CD14-positive monocyte (primary cell): ENCODE data around the gene C16orf96. TPM values are rescaled to one million over a fixed set of nuclear protein-coding genes. Genes with fewer than 3 reads are reported as not detected.

ENCODE experiments used
- DNase-seq, 3 donors: peaks; one replicate each; pipeline ENCODE4 v3.0.0-alpha.2; 2011 to 2022
- H2AFZ ChIP-seq: 2 replicates; pipeline ENCODE4 v1.6.0; 2012; ENCODE audit warnings: mild to moderate bottlenecking, low read depth, low read length, inconsistent platforms; ENCODE audit not compliant: insufficient read depth, poor library complexity, severe bottlenecking
- H3K27ac ChIP-seq, 2 donors: 1 replicate in 1 of 2; 2 replicates in 1 of 2; pipeline ENCODE4 v1.5.1; 2012 to 2013; ENCODE audit warnings: low read length in 2 of 2, control low read depth in 1 of 2, inconsistent platforms in 1 of 2, low read depth in 1 of 2, mild to moderate bottlenecking in 1 of 2
- H3K27me3 ChIP-seq, 2 donors: one replicate each; pipeline versions ENCODE4 v1.6.0 to v1.6.1; 2011 to 2013; ENCODE audit warnings: low read length in 2 of 2; ENCODE audit not compliant: control insufficient read depth in 2 of 2, insufficient read depth in 2 of 2
- H3K36me3 ChIP-seq, 2 donors: replicated peaks in 1 of 2; 1 replicate in 1 of 2; 2 replicates in 1 of 2; pipeline versions ENCODE4 v1.5.1 to v1.6.1; 2012 to 2013; ENCODE audit warnings: low read length in 2 of 2, control low read depth in 1 of 2, inconsistent platforms in 1 of 2, mild to moderate bottlenecking in 1 of 2; ENCODE audit not compliant: insufficient read depth in 2 of 2, control insufficient read depth in 1 of 2
- H3K4me1 ChIP-seq, 2 donors: 1 replicate in 1 of 2; 2 replicates in 1 of 2; pipeline versions ENCODE4 v1.5.1 to v1.6.1; 2012 to 2013; ENCODE audit warnings: low read length in 2 of 2, control low read depth in 1 of 2, inconsistent platforms in 1 of 2, mild to moderate bottlenecking in 1 of 2, moderate library complexity in 1 of 2; ENCODE audit not compliant: insufficient read depth in 2 of 2, control insufficient read depth in 1 of 2
- H3K4me2 ChIP-seq: replicated peaks from 2 replicates; pipeline ENCODE3; 2012; ENCODE audit warnings: low read length, moderate library complexity, mild to moderate bottlenecking; ENCODE audit not compliant: poor library complexity, severe bottlenecking; ENCODE audit errors: extremely low read depth
- H3K4me3 ChIP-seq, 3 experiments: fragments of 200-600 bp in 1 of 3; sonication (generic) in 1 of 3; replicated peaks in 1 of 3; 1 replicate in 2 of 3; 2 replicates in 1 of 3; pipeline ENCODE4 v1.5.1; 2011 to 2013; ENCODE audit warnings: low read length in 3 of 3, mild to moderate bottlenecking in 3 of 3, control low read depth in 2 of 3, low read depth in 2 of 3, inconsistent platforms in 1 of 3, moderate library complexity in 1 of 3
- H3K79me2 ChIP-seq: 2 replicates; pipeline ENCODE4 v1.6.0; 2012; ENCODE audit warnings: mild to moderate bottlenecking, control low read depth, inconsistent platforms, low read length, moderate library complexity; ENCODE audit not compliant: insufficient read depth
- H3K9ac ChIP-seq: 2 replicates; pipeline ENCODE4 v1.6.0; 2017; ENCODE audit warnings: low read length, mild to moderate bottlenecking; ENCODE audit not compliant: insufficient read depth, poor library complexity, severe bottlenecking
- H3K9me3 ChIP-seq, 2 donors: replicated peaks in 1 of 2; 1 replicate in 1 of 2; 2 replicates in 1 of 2; pipeline versions ENCODE4 v1.5.1 to v1.6.1; 2012 to 2013; ENCODE audit warnings: low read length in 2 of 2, control low read depth in 1 of 2; ENCODE audit not compliant: control insufficient read depth in 1 of 2, insufficient read depth in 1 of 2
- H4K20me1 ChIP-seq: 2 replicates; pipeline ENCODE4 v1.6.0; 2012; ENCODE audit warnings: mild to moderate bottlenecking, low read length, control low read depth, moderate library complexity; ENCODE audit not compliant: insufficient read depth
- H3K27ac Mint-ChIP-seq, 7 donors: one replicate each; pipeline ENCODE4 v1.8.0; 2020; ENCODE audit warnings: mild to moderate bottlenecking in 7 of 7, mixed read lengths in 7 of 7, moderate library complexity in 6 of 7, inconsistent platforms in 2 of 7
- H3K27me3 Mint-ChIP-seq, 3 donors: one replicate each; pipeline ENCODE4 v1.8.0; 2021 to 2022; ENCODE audit warnings: low read depth in 3 of 3, mild to moderate bottlenecking in 3 of 3, mixed read lengths in 3 of 3, moderate library complexity in 3 of 3, inconsistent platforms in 1 of 3
- H3K36me3 Mint-ChIP-seq, 2 donors: one replicate each; pipeline ENCODE4 v1.8.0; 2020; ENCODE audit warnings: mixed read lengths in 2 of 2, inconsistent platforms in 1 of 2, mild to moderate bottlenecking in 1 of 2
- H3K4me1 Mint-ChIP-seq: one replicate; pipeline ENCODE4 v1.8.0; 2020; ENCODE audit warnings: mild to moderate bottlenecking, mixed read lengths
- H3K4me3 Mint-ChIP-seq, 2 donors: one replicate each; pipeline ENCODE4 v1.8.0; 2020; ENCODE audit warnings: mild to moderate bottlenecking in 2 of 2, mixed read lengths in 2 of 2, moderate library complexity in 1 of 2
- H3K9me3 Mint-ChIP-seq, 7 donors: one replicate each; pipeline ENCODE4 v1.8.0; 2020 to 2022; ENCODE audit warnings: mixed read lengths in 7 of 7, mild to moderate bottlenecking in 6 of 7, moderate library complexity in 6 of 7, inconsistent platforms in 2 of 7
- CTCF ChIP-seq: fragments of 200-600 bp; IDR thresholded peaks from one replicate; pipeline ENCODE4 v1.8.0; 2022; ENCODE audit warnings: antibody characterized with exemption, mild to moderate bottlenecking
- WGBS: methylation state at CpG from one replicate; pipeline ENCODE4 v1.1.5; 2013; ENCODE audit warnings: missing lambda C conversion rate; ENCODE audit not compliant: insufficient coverage; 5-methylcytosine and 5-hydroxymethylcytosine counted together
- intact Hi-C, 2 donors: fragments of 100-400 bp; cut with micrococcal nuclease; formaldehyde crosslinking; loops; one replicate each; pipeline versions ENCODE4 v1.15.0 to v1.15.1; 2023
- polyA plus RNA-seq, 3 donors: library from polyadenylated mRNA; depleted of rRNA in 1 of 3; unstranded in 2 of 3; stranded (reverse) in 1 of 3; fragments of 300-500 nt in 2 of 3; fragments of >200 nt in 1 of 3; fragmentation: Illumina TruSeq in 2 of 3; gene quantifications; 1 replicate in 2 of 3; 2 replicates in 1 of 3; pipeline ENCODE4 v1.2.3, GENCODE V29; 2012 to 2021

The C16orf96 gene
- polyA plus RNA-seq, 3 donors, result 0.13 TPM; not detected in 2

GRCh38 chr16:4623593-4623992 is 67.5 kb downstream of the C16orf96 start:
- Histone ChIP-seq H3K4me2 (peak overlapping the region; percentile 85), H3K4me1 (peaks cover 35 to 45% of the 10 kb centered on the region in 2 donors), H2AFZ (no peak overlapping the region), H3K9me3 (no peaks in the 10 kb centered on the region), H3K9ac (no peak overlapping the region), H3K27me3 (no peaks in the 10 kb centered on the region), H3K4me3 (peak overlapping the region in 1 of 3 experiments; percentile 96), H3K27ac (peak overlapping the region; percentile 23 to 98), H3K79me2 (peaks cover 40% of the 10 kb centered on the region), H4K20me1 (peaks cover 27% of the 10 kb centered on the region), H3K36me3 (peaks cover 0 to 8% of the 10 kb centered on the region in 2 donors)
- H3K27ac Mint-ChIP-seq, result peak overlapping the region; percentile 95 to 100 (median 100)
- intact Hi-C loops, result loop anchor here in 1 of 2 donors (5.0 to 10.0 kb wide), 2 partner anchors 59 to 149 kb away; partner anchors contain the start of genes HMOX2 and NMRAL1
- peak overlapping the region; percentile 82 to 96 for H3K4me3 Mint-ChIP-seq
- H3K9me3 Mint-ChIP-seq, result no peaks in the 10 kb centered on the region
- WGBS, result 51% methylated on average over 6 of the region's 7 CpGs
- peaks cover 4 to 6% of the 10 kb centered on the region in 2 donors for H3K36me3 Mint-ChIP-seq
- H3K4me1 Mint-ChIP-seq, result peaks cover 44% of the 10 kb centered on the region
- peak; percentile 51 to 59 (median 57) for DNase-seq
- no peaks in the 10 kb centered on the region for H3K27me3 Mint-ChIP-seq
- no peak for TF ChIP-seq CTCF

DNA sequence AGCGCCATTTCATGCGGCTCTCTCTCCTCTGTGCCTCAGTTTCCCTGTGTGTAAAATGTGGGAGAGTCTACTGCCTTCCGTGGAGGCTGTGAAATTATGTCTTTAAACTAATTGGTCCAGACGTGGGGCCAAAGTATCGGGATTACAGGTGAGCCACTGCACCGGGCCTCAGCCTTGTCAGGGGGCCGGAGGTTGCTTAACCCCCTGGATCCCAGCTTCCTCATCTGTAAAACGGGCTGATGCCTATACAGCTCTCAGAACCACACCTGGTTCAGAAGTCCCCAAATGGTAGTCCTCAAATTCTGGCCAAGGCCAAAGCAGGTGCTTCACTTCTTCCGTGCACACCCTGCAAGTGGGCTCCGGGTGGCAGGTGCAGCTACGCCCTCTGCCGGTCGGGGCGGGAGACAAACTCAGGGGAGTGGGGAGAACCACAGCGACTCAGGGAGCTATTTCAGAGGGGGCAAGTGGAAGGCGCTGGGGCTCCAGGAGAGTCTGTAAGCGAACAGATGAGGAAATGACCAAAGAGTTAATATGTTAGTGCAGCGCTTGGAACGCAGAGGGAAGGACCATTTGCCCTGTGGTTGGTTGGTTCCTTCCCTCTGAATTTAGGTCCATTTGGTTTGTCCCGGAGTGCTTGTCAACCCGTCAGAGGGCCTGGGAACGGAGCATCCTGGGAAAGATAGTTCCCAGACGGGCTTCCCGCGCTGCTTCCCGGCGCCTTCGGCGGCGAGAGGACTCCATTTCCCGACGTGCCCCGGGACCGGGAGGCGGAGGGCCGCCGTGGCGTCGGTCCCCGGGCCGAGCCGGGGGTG is 68.1 kb downstream of the C16orf96 start, which contains the start of gene MGRN1:
Gene MGRN1, plus strand, starts transcription at position 812 of the 812 bp plus-strand sequence. CDS start 135 bp downstream, outside the sequence.
- no peaks in the 10 kb centered on the region for H3K27me3 ChIP-seq
- Mint-ChIP-seq H3K9me3 (no peaks in the 10 kb centered on the region), H3K4me1 (peaks cover 50% of the 10 kb centered on the region), H3K27ac (peak within 1 kb of the TSS; percentile 99 to 100 (median 100)), H3K4me3 (peak within 1 kb of the TSS; percentile 100), H3K36me3 (peaks cover 4 to 10% of the 10 kb centered on the region in 2 donors), H3K27me3 (no peaks in the 10 kb centered on the region)
- TF ChIP-seq CTCF, result peak; percentile 95
- H3K27ac ChIP-seq, result peak within 1 kb of the TSS; percentile 94 to 98
- peaks cover 38 to 51% of the 10 kb centered on the region in 2 donors for H3K4me1 ChIP-seq
- H3K79me2 ChIP-seq, result peaks cover 46% of the 10 kb centered on the region
- WGBS, result 6% methylated on average over 39 of the region's 42 CpGs
- peak; percentile 92 to 96 (median 96) for DNase-seq
- peak within 1 kb of the TSS; percentile 85 for H3K4me2 ChIP-seq
- H4K20me1 ChIP-seq, result peaks cover 33% of the 10 kb centered on the region
- peak within 1 kb of the TSS; percentile 61 to 96 (median 87) for H3K4me3 ChIP-seq
- no peaks in the 10 kb centered on the region for H3K9me3 ChIP-seq
- peak within 1 kb of the TSS; percentile 100 for H3K9ac ChIP-seq
- peaks cover 0 to 8% of the 10 kb centered on the region in 2 donors for H3K36me3 ChIP-seq
- intact Hi-C loops, result loop anchor here in 1 of 2 donors (1.0 to 10.0 kb wide), 3 partner anchors 8 to 149 kb away; partner anchors contain the start of genes HMOX2 and NMRAL1
- peak within 1 kb of the TSS; percentile 80 for H2AFZ ChIP-seq
